Neural cell (in vitro differentiated cells): ENCODE data around the gene C2orf49. TPM values are rescaled to one million over a fixed set of nuclear protein-coding genes. Genes with fewer than 3 reads are reported as not detected.

Experiments used
- H2AFZ ChIP-seq: fragments of 200-600, 300-800 bp; sonication (generic), shearing (Covaris generic); 2 replicates; pipeline ENCODE4 v1.6.0; 2014; ENCODE audit warnings: low read depth, mild to moderate bottlenecking, antibody characterized with exemption, low read length, moderate library complexity
- H3F3A ChIP-seq: fragments of 200-600 bp; shearing (Covaris generic); 2 replicates; pipeline ENCODE4 v1.6.1; 2016; ENCODE audit warnings: mild to moderate bottlenecking, moderate library complexity, mixed read lengths, antibody characterized with exemption, low read length; ENCODE audit not compliant: insufficient read depth, poor library complexity, severe bottlenecking
- H3K27ac ChIP-seq: fragments of 200-600, 300-800 bp; sonication (generic), shearing (Covaris generic); 2 replicates; pipeline ENCODE4 v1.5.1; 2014; ENCODE audit warnings: mild to moderate bottlenecking, low read length, moderate library complexity
- H3K27me3 ChIP-seq: fragments of 300-800, 200-600 bp; sonication (generic), shearing (Covaris generic); 2 replicates; pipeline ENCODE4 v1.6.0; 2014; ENCODE audit warnings: mild to moderate bottlenecking, low read depth, low read length, moderate library complexity; ENCODE audit not compliant: insufficient read depth
- H3K36me3 ChIP-seq: fragments of 300-800, 200-600 bp; sonication (generic), shearing (Covaris generic); 2 replicates; pipeline ENCODE4 v1.5.1; 2014; ENCODE audit warnings: mild to moderate bottlenecking, antibody characterized with exemption, low read length, moderate library complexity; ENCODE audit not compliant: insufficient read depth
- H3K4me2 ChIP-seq: fragments of 300-800, 200-600 bp; sonication (generic), shearing (Covaris generic); 2 replicates; pipeline ENCODE4 v1.6.0; 2014; ENCODE audit warnings: mild to moderate bottlenecking, low read length
- H3K4me3 ChIP-seq: fragments of 300-800, 200-600 bp; sonication (generic), shearing (Covaris generic); 2 replicates; pipeline ENCODE4 v1.5.1; 2014; ENCODE audit warnings: mild to moderate bottlenecking, low read length, moderate library complexity
- H3K79me2 ChIP-seq: fragments of 200-600 bp; shearing (Covaris generic); replicated peaks from 2 replicates; pipeline ENCODE4 v1.6.0; 2014; ENCODE audit warnings: mild to moderate bottlenecking, low read length, moderate library complexity; ENCODE audit not compliant: insufficient read depth
- H3K9ac ChIP-seq: fragments of 300-800, 200-600 bp; sonication (generic), shearing (Covaris generic); 2 replicates; pipeline ENCODE4 v1.6.1; 2016; ENCODE audit warnings: mild to moderate bottlenecking, low read length, mixed read lengths
- H3K9me2 ChIP-seq: fragments of 200-600 bp; shearing (Covaris generic); 2 replicates; pipeline ENCODE4 v1.6.1; 2016; ENCODE audit warnings: mild to moderate bottlenecking, low read length, mixed read lengths; ENCODE audit not compliant: insufficient read depth
- H3K9me3 ChIP-seq: fragments of 200-600, 300-800 bp; sonication (generic), shearing (Covaris generic); 2 replicates; pipeline ENCODE4 v1.6.1; 2016; ENCODE audit warnings: mild to moderate bottlenecking, mixed run types, low read length, moderate library complexity, mixed read lengths
- H4K20me1 ChIP-seq: fragments of 200-600 bp; shearing (Covaris generic); 2 replicates; pipeline ENCODE4 v1.6.1; 2016; ENCODE audit warnings: mild to moderate bottlenecking, mixed run types; ENCODE audit not compliant: insufficient read depth
- EP300 ChIP-seq: fragments of 450-650 bp; conservative IDR thresholded peaks from 2 replicates; pipeline ENCODE4 v1.6.1; 2014; ENCODE audit warnings: antibody characterized with exemption, mild to moderate bottlenecking, moderate library complexity; ENCODE audit not compliant: poor library complexity, severe bottlenecking
- EZH2 ChIP-seq: fragments of 200-600, 300-800 bp; shearing (Covaris generic), sonication (generic); IDR thresholded peaks from 2 replicates; pipeline ENCODE4 v1.6.1; 2014; ENCODE audit warnings: antibody characterized with exemption, low read length, borderline replicate concordance, mild to moderate bottlenecking; ENCODE audit not compliant: insufficient read depth, poor library complexity, severe bottlenecking
- MXI1 ChIP-seq: fragments of 450-650 bp; conservative IDR thresholded peaks from 2 replicates; pipeline ENCODE4 v1.6.1; 2014; ENCODE audit warnings: antibody characterized with exemption, mild to moderate bottlenecking; ENCODE audit not compliant: poor library complexity, severe bottlenecking
- POLR2AphosphoS5 ChIP-seq: IDR thresholded peaks from 2 replicates; pipeline ENCODE4 v1.6.1; 2012
- RAD21 ChIP-seq: fragments of 450-650 bp; conservative IDR thresholded peaks from 2 replicates; pipeline ENCODE4 v1.6.1; 2014; ENCODE audit warnings: antibody characterized with exemption, mild to moderate bottlenecking, moderate library complexity
- REST ChIP-seq: IDR thresholded peaks from 2 replicates; pipeline ENCODE4 v1.6.1; 2012; ENCODE audit warnings: borderline replicate concordance
- SMC3 ChIP-seq: fragments of 450-650 bp; conservative IDR thresholded peaks from 2 replicates; pipeline ENCODE4 v1.6.1; 2014; ENCODE audit warnings: antibody characterized with exemption, mild to moderate bottlenecking, moderate library complexity; ENCODE audit not compliant: poor library complexity
- TAF1 ChIP-seq: IDR thresholded peaks from 2 replicates; pipeline ENCODE4 v1.6.1; 2012; ENCODE audit warnings: low read depth
- polyA minus RNA-seq: library from RNA; depleted of rRNA, polyadenylated mRNA; stranded (reverse); fragments of >200 nt; gene quantifications from 2 replicates; pipeline ENCODE4 v1.2.3, GENCODE V29; 2014
- polyA plus RNA-seq: library from polyadenylated mRNA; depleted of rRNA; stranded (reverse); fragments of >200 nt; gene quantifications from 2 replicates; pipeline ENCODE4 v1.2.3, GENCODE V29; 2014
- TF ChIP-seq, protein P1 (sequence below): fragments of 450-650 bp; IDR thresholded peaks from 2 replicates; pipeline ENCODE4 v1.5.1; 2014; ENCODE audit warnings: antibody characterized with exemption, mild to moderate bottlenecking, moderate library complexity; ENCODE audit not compliant: poor library complexity, severe bottlenecking

Gene C2orf49
- polyA plus RNA-seq (35.6 TPM in 2 replicates), polyA minus RNA-seq (32.9 and 45.0 TPM in 2 replicates)

DNA sequence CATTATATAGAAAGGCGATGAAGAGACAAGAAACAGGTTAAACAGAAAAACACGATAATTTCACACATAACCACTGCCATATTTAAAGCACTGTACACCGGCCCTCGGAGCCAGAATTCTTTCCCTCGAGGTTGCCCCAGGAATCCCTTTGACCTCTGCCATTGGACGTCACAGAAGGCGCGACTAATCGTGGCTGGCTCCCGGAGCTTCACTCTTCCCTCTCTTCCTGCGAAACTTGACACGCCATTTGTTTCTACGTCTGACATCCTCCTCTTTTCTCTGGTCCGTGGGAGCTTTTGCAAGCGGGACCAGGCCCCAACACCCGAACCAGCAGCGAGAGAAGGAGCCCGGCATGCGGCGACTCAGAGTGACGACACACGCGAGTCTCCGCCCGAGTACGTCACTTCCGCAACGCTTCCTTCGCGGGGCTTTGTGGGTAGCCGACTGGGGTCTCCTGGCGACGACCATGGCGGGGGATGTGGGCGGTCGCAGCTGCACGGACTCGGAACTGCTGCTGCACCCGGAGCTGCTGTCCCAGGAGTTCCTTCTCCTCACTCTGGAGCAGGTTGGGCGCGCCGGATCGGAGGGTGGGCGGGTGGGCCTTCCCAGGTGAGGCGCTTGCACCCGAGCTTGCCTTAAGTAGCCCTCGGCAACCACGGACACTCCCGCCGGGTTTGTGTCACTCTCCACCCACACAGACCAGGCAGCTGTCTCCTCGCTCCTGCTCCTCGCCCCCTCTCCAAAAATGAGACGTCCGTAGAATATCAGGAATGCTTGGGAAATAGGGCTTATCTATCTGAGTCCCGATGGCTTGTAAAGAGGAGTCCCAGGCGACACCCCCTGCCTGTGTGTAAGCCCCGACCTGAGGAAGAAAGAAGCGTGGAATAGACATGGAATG is at the start of gene C2orf49:
C2orf49 (plus strand) TSS at position 419 of the 898 bp plus-strand sequence; CDS start at position 467, 48 bp downstream.
- TF ChIP-seq, protein P1, sequence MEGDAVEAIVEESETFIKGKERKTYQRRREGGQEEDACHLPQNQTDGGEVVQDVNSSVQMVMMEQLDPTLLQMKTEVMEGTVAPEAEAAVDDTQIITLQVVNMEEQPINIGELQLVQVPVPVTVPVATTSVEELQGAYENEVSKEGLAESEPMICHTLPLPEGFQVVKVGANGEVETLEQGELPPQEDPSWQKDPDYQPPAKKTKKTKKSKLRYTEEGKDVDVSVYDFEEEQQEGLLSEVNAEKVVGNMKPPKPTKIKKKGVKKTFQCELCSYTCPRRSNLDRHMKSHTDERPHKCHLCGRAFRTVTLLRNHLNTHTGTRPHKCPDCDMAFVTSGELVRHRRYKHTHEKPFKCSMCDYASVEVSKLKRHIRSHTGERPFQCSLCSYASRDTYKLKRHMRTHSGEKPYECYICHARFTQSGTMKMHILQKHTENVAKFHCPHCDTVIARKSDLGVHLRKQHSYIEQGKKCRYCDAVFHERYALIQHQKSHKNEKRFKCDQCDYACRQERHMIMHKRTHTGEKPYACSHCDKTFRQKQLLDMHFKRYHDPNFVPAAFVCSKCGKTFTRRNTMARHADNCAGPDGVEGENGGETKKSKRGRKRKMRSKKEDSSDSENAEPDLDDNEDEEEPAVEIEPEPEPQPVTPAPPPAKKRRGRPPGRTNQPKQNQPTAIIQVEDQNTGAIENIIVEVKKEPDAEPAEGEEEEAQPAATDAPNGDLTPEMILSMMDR: peak; percentile 17
- TF ChIP-seq MXI1: peak; percentile 94
- TF ChIP-seq SMC3: no peak
- peak; percentile 89 for TF ChIP-seq EP300
- no peak for TF ChIP-seq RAD21
- TF ChIP-seq POLR2AphosphoS5: peak; percentile 84
- peak; percentile 79 for TF ChIP-seq TAF1
- TF ChIP-seq REST: peak; percentile 64
- TF ChIP-seq EZH2: no peak
- H3K79me2 ChIP-seq: peaks cover 44% of the 10 kb centered on the region
- H3K9me3 ChIP-seq: no peaks in the 10 kb centered on the region
- H4K20me1 ChIP-seq: no peaks in the 10 kb centered on the region
- H3K9me2 ChIP-seq: no peaks in the 10 kb centered on the region
- H3F3A ChIP-seq: no peaks in the 10 kb centered on the region
- H3K4me3 ChIP-seq: peak within 1 kb of the TSS; percentile 72
- peak within 1 kb of the TSS; percentile 95 for H3K27ac ChIP-seq
- peak within 1 kb of the TSS; percentile 85 for H3K9ac ChIP-seq
- peak within 1 kb of the TSS; percentile 99 for H2AFZ ChIP-seq
- no peaks in the 10 kb centered on the region for H3K36me3 ChIP-seq
- no peaks in the 10 kb centered on the region for H3K27me3 ChIP-seq
- H3K4me2 ChIP-seq: peak within 1 kb of the TSS; percentile 98

DNA sequence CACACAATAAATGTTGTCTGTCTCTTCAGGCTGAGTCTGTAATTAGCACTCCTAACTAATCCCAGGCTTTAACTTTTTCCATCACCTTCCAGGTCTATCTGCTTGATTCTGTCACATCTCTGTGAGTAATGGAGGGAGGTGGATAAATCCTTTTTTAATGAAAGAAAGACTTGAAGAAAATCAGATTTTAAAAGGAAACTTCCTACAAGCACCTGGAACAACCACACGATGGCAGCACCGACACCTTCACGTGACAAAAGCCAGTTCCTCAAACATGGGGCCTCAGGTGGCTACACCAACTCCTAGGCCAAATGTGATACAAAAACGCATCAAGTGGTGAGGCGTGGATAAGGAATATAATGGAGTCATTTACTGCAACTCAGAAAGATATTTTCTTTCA is 49.6 kb upstream of the C2orf49 start:
- no peaks in the 10 kb centered on the region for H3K9me2 ChIP-seq
- no peak overlapping the region for H2AFZ ChIP-seq
- H3F3A ChIP-seq: no peaks in the 10 kb centered on the region
- no peaks in the 10 kb centered on the region for H3K9me3 ChIP-seq
- TF ChIP-seq RAD21 (peak; percentile 19), SMC3 (no peak), REST (no peak), TAF1 (no peak), MXI1 (no peak), POLR2AphosphoS5 (no peak), EP300 (no peak), EZH2 (no peak)
- TF ChIP-seq, protein P1: peak; percentile 43
- no peak overlapping the region for H3K9ac ChIP-seq
- no peaks in the 10 kb centered on the region for H3K79me2 ChIP-seq
- no peaks in the 10 kb centered on the region for H4K20me1 ChIP-seq
- no peak overlapping the region for H3K4me2 ChIP-seq
- no peaks in the 10 kb centered on the region for H3K27me3 ChIP-seq
- H3K27ac ChIP-seq: no peak overlapping the region
- peaks cover 8% of the 10 kb centered on the region for H3K36me3 ChIP-seq
- H3K4me3 ChIP-seq: no peak overlapping the region
